ACC112 (cell line): ENCODE measurements around the gene GNS.

Source experiments
- H2AFZ ChIP-seq: fragments of 200-600 bp; sonication (generic); one replicate; pipeline ENCODE4 v1.6.0; 2017; ENCODE audit warnings: antibody characterized with exemption, low read length; ENCODE audit not compliant: unreplicated experiment
- H3K27ac ChIP-seq: fragments of 200-600 bp; sonication (generic); 2 replicates; pipeline ENCODE4 v1.5.1; 2014; ENCODE audit warnings: low read depth, mild to moderate bottlenecking, antibody characterized with exemption, low read length, moderate library complexity
- H3K27me3 ChIP-seq: fragments of 200-600 bp; sonication (generic); 2 replicates; pipeline ENCODE4 v1.6.1; 2014; ENCODE audit warnings: mild to moderate bottlenecking, antibody characterized with exemption, low read length, moderate library complexity, mixed read lengths; ENCODE audit not compliant: insufficient read depth
- H3K36me3 ChIP-seq: fragments of 200-600 bp; sonication (generic); 2 replicates; pipeline ENCODE4 v1.6.1; 2016; ENCODE audit warnings: mild to moderate bottlenecking, antibody characterized with exemption, low read length, moderate library complexity, mixed read lengths; ENCODE audit not compliant: insufficient read depth
- H3K4me1 ChIP-seq: fragments of 200-600 bp; sonication (generic); one replicate; pipeline ENCODE4 v1.6.1; 2016; ENCODE audit warnings: low read length, mixed read lengths; ENCODE audit not compliant: insufficient read depth, unreplicated experiment, control insufficient read depth
- H3K4me3 ChIP-seq: fragments of 200-600 bp; sonication (generic); 2 replicates; pipeline ENCODE4 v1.5.1; 2014; ENCODE audit warnings: mild to moderate bottlenecking, low read depth, low read length
- H3K79me2 ChIP-seq: fragments of 200-600 bp; sonication (generic); one replicate; pipeline ENCODE4 v1.6.0; 2016; ENCODE audit warnings: low read length; ENCODE audit not compliant: control insufficient read depth, unreplicated experiment, insufficient read depth

Gene GNS

GRCh38 chr12:64737539-64737938 lies 21.7 kb downstream of the GNS start:
- H3K27me3 ChIP-seq, result no peaks in the 10 kb centered on the region
- peaks cover 41% of the 10 kb centered on the region for H3K36me3 ChIP-seq
- peaks cover 21% of the 10 kb centered on the region for H3K4me1 ChIP-seq
- no peaks in the 10 kb centered on the region for H3K79me2 ChIP-seq
- H3K27ac ChIP-seq, result no peak overlapping the region
- no peak overlapping the region for H2AFZ ChIP-seq
- H3K4me3 ChIP-seq, result no peak overlapping the region

GRCh38 chr12:64736771-64737170 lies 22.4 kb downstream of the GNS start:
- Histone ChIP-seq H3K36me3 (peaks cover 37% of the 10 kb centered on the region), H3K27ac (no peak overlapping the region), H3K79me2 (no peaks in the 10 kb centered on the region), H3K4me3 (no peak overlapping the region), H3K4me1 (peaks cover 21% of the 10 kb centered on the region), H3K27me3 (no peaks in the 10 kb centered on the region), H2AFZ (no peak overlapping the region)

- Histone ChIP-seq H3K36me3 (peaks cover 39% of the 10 kb centered on the region), H3K27me3 (no peaks in the 10 kb centered on the region), H3K79me2 (no peaks in the 10 kb centered on the region), H2AFZ (no peak overlapping the region), H3K4me3 (no peak overlapping the region), H3K4me1 (peaks cover 21% of the 10 kb centered on the region), H3K27ac (no peak overlapping the region)
Observed at GRCh38 chr12:64735442-64735841, 23.8 kb downstream of the GNS start.

- H3K79me2 ChIP-seq, result no peaks in the 10 kb centered on the region
- H2AFZ ChIP-seq, result no peak overlapping the region
- H3K36me3 ChIP-seq, result peaks cover 23% of the 10 kb centered on the region
- no peaks in the 10 kb centered on the region for H3K27me3 ChIP-seq
- H3K4me3 ChIP-seq, result no peak overlapping the region
- peaks cover 21% of the 10 kb centered on the region for H3K4me1 ChIP-seq
- no peak overlapping the region for H3K27ac ChIP-seq
Observed at GRCh38 chr12:64733857-64734256, 25.3 kb downstream of the GNS start.

- Histone ChIP-seq H3K79me2 (no peaks in the 10 kb centered on the region), H3K36me3 (peaks cover 22% of the 10 kb centered on the region), H3K27ac (no peak overlapping the region), H2AFZ (no peak overlapping the region), H3K4me3 (no peak overlapping the region), H3K4me1 (peaks cover 21% of the 10 kb centered on the region), H3K27me3 (no peaks in the 10 kb centered on the region)
Observed at GRCh38 chr12:64731683-64732082, 27.5 kb downstream of the GNS start.

- H2AFZ ChIP-seq, result no peak overlapping the region
- peaks cover 21% of the 10 kb centered on the region for H3K4me1 ChIP-seq
- H3K27me3 ChIP-seq, result no peaks in the 10 kb centered on the region
- H3K36me3 ChIP-seq, result peaks cover 11% of the 10 kb centered on the region
- H3K4me3 ChIP-seq, result no peak overlapping the region
- H3K27ac ChIP-seq, result no peak overlapping the region
- no peaks in the 10 kb centered on the region for H3K79me2 ChIP-seq
Observed at GRCh38 chr12:64730588-64730969, 28.6 kb downstream of the GNS start.

GRCh38 chr12:64729909-64730587 lies 29.2 kb downstream of the GNS start:
- H3K27me3 ChIP-seq, result no peaks in the 10 kb centered on the region
- no peak overlapping the region for H2AFZ ChIP-seq
- H3K27ac ChIP-seq, result no peak overlapping the region

GRCh38 chr12:64724201-64724745 lies 34.9 kb downstream of the GNS start:
- no peak overlapping the region for H3K27ac ChIP-seq
- H3K4me3 ChIP-seq, result no peak overlapping the region
- peaks cover 30% of the 10 kb centered on the region for H3K36me3 ChIP-seq
- H3K4me1 ChIP-seq, result no peaks in the 10 kb centered on the region
- H3K27me3 ChIP-seq, result no peaks in the 10 kb centered on the region
- H3K79me2 ChIP-seq, result no peaks in the 10 kb centered on the region
- H2AFZ ChIP-seq, result no peak overlapping the region

More at GRCh38 chr12:64729909-64730587, 29.2 kb downstream of the GNS start:
- H3K4me3 ChIP-seq, result no peak overlapping the region
- H3K79me2 ChIP-seq, result no peaks in the 10 kb centered on the region
- peaks cover 16% of the 10 kb centered on the region for H3K4me1 ChIP-seq
- peaks cover 9% of the 10 kb centered on the region; the same call in 1 of the 2 replicates for H3K36me3 ChIP-seq

- Histone ChIP-seq H2AFZ (no peak overlapping the region), H3K27ac (no peak overlapping the region), H3K36me3 (peaks cover 30% of the 10 kb centered on the region)
Observed at GRCh38 chr12:64723630-64724029, 35.6 kb downstream of the GNS start.

GRCh38 chr12:64722835-64723234 lies 36.4 kb downstream of the GNS start:
- Histone ChIP-seq H3K27ac (no peak overlapping the region), H3K27me3 (no peaks in the 10 kb centered on the region), H3K36me3 (peaks cover 27% of the 10 kb centered on the region), H2AFZ (no peak overlapping the region), H3K4me1 (no peaks in the 10 kb centered on the region), H3K4me3 (no peak overlapping the region), H3K79me2 (no peaks in the 10 kb centered on the region)

More at GRCh38 chr12:64723630-64724029, 35.6 kb downstream of the GNS start:
- Histone ChIP-seq H3K4me3 (no peak overlapping the region), H3K4me1 (no peaks in the 10 kb centered on the region), H3K79me2 (no peaks in the 10 kb centered on the region), H3K27me3 (no peaks in the 10 kb centered on the region)

GRCh38 chr12:64720884-64721283 lies 38.3 kb downstream of the GNS start:
- Histone ChIP-seq H2AFZ (no peak overlapping the region), H3K4me3 (no peak overlapping the region), H3K79me2 (no peaks in the 10 kb centered on the region), H3K27me3 (no peaks in the 10 kb centered on the region), H3K27ac (no peak overlapping the region), H3K36me3 (peaks cover 32% of the 10 kb centered on the region), H3K4me1 (no peaks in the 10 kb centered on the region)
